Esophagus muscularis mucosa (tissue), 4 donors: ENCODE results near the gene RNF145.

Experiments
- CTCF ChIP-seq, 3 experiments: fragments of 200-600 bp in 2 of 3; fragments of 450-650 bp in 1 of 3; sonication (generic) in 2 of 3; IDR thresholded peaks; one replicate each; pipeline ENCODE4 v1.5.1; 2017 to 2019; ENCODE audit warnings: antibody characterized with exemption in 3 of 3, mild to moderate bottlenecking in 2 of 3, moderate library complexity in 1 of 3
- EP300 ChIP-seq: sonication (generic); formaldehyde crosslinking; IDR thresholded peaks from one replicate; pipeline ENCODE4 v1.6.1; 2017; ENCODE audit warnings: antibody characterized with exemption
- POLR2A ChIP-seq: fragments of 450-650 bp; IDR thresholded peaks from one replicate; pipeline ENCODE4 v1.6.1; 2017; ENCODE audit warnings: antibody characterized with exemption, moderate library complexity, mild to moderate bottlenecking, low read depth

GRCh38 chr5:159152876-159153275, 56.5 kb downstream of the RNF145 start:
- TF ChIP-seq CTCF (IDR thresholded peaks at IDR 0.05) (no peak), POLR2A (no peak), EP300 (no peak)
